ENCODE results near the gene RANBP17.

The RANBP17 gene

GRCh38 chr5:171344936-171345608 lies 483.3 kb downstream of the RANBP17 start:
- H2AFZ ChIP-seq: no peak overlapping the region
- TF ChIP-seq, protein P1, sequence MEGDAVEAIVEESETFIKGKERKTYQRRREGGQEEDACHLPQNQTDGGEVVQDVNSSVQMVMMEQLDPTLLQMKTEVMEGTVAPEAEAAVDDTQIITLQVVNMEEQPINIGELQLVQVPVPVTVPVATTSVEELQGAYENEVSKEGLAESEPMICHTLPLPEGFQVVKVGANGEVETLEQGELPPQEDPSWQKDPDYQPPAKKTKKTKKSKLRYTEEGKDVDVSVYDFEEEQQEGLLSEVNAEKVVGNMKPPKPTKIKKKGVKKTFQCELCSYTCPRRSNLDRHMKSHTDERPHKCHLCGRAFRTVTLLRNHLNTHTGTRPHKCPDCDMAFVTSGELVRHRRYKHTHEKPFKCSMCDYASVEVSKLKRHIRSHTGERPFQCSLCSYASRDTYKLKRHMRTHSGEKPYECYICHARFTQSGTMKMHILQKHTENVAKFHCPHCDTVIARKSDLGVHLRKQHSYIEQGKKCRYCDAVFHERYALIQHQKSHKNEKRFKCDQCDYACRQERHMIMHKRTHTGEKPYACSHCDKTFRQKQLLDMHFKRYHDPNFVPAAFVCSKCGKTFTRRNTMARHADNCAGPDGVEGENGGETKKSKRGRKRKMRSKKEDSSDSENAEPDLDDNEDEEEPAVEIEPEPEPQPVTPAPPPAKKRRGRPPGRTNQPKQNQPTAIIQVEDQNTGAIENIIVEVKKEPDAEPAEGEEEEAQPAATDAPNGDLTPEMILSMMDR (IDR thresholded peaks at IDR 0.05): no peak
- no peaks in the 10 kb centered on the region for H3K27me3 ChIP-seq (ENCODE audit: control insufficient read depth, insufficient read depth, low read length)
- H3K4me3 ChIP-seq (ENCODE audit: low read depth, low read length): no peak overlapping the region
- no peaks in the 10 kb centered on the region for H3K9me3 ChIP-seq (ENCODE audit: control insufficient read depth, low read length)
- H3K9ac ChIP-seq: no peak overlapping the region
- no peak overlapping the region for H3K4me2 ChIP-seq (ENCODE audit: low read length)
- no peak overlapping the region for H3K27ac ChIP-seq
- no peaks in the 10 kb centered on the region for H3K79me2 ChIP-seq
- H3K4me1 ChIP-seq: no peaks in the 10 kb centered on the region
- no peaks in the 10 kb centered on the region for H3K36me3 ChIP-seq (ENCODE audit: control insufficient read depth, insufficient read depth, low read length)
